Esophagus (tissue), 2 donors: ENCODE results near the gene ANKRD10. TPM values are rescaled to one million over a fixed set of nuclear protein-coding genes. Genes with fewer than 3 reads are reported as not detected.
"Not testable (repeated sequence)": the region's sequence is repeated elsewhere in the genome, so short reads cannot be mapped to it uniquely, and the experiment has no call there.

ENCODE experiments used
- H3K27ac ChIP-seq, 2 donors: one replicate each; pipeline ENCODE4 v1.5.1; 2013; ENCODE audit warnings: low read depth in 2 of 2, mild to moderate bottlenecking in 2 of 2, inconsistent platforms in 1 of 2, low read length in 1 of 2, moderate library complexity in 1 of 2
- H3K27me3 ChIP-seq, 2 donors: one replicate each; pipeline ENCODE4 v1.6.1; 2013; ENCODE audit warnings: low read length in 2 of 2, control low read depth in 1 of 2, mild to moderate bottlenecking in 1 of 2; ENCODE audit not compliant: insufficient read depth in 2 of 2, control insufficient read depth in 1 of 2
- H3K36me3 ChIP-seq, 2 donors: one replicate each; pipeline ENCODE4 v1.6.1; 2013; ENCODE audit warnings: low read length in 1 of 2; ENCODE audit not compliant: control insufficient read depth in 2 of 2, insufficient read depth in 2 of 2
- H3K4me1 ChIP-seq, 2 donors: one replicate each; pipeline ENCODE4 v1.6.1; 2013; ENCODE audit warnings: low read length in 1 of 2; ENCODE audit not compliant: control insufficient read depth in 2 of 2, insufficient read depth in 2 of 2
- H3K4me3 ChIP-seq, 2 donors: one replicate each; pipeline ENCODE4 v1.5.1; 2013; ENCODE audit warnings: low read length in 2 of 2, mild to moderate bottlenecking in 2 of 2, low read depth in 1 of 2, moderate library complexity in 1 of 2
- H3K9me3 ChIP-seq, 2 donors: one replicate each; pipeline ENCODE4 v1.6.1; 2013; ENCODE audit warnings: mild to moderate bottlenecking in 2 of 2, low read depth in 1 of 2, low read length in 1 of 2, moderate library complexity in 1 of 2; ENCODE audit not compliant: control insufficient read depth in 2 of 2, insufficient read depth in 1 of 2
- WGBS, 2 donors: extraction: QIAGEN DNeasy Blood & Tissue Kit; methylation state at CpG; one replicate each; pipeline ENCODE4 v1.1.7; 2013; 5-methylcytosine and 5-hydroxymethylcytosine counted together
- polyA plus RNA-seq, 2 donors: library from polyadenylated mRNA; stranded (reverse); fragments of 200-250 nt; gene quantifications; one replicate each; pipeline ENCODE4 v1.2.3, GENCODE V29; 2013
- donor health status: healthy with polysubstance abuse.
- donor health status: Bipolar disorder and iron deficiency.

The ANKRD10 gene
- polyA plus RNA-seq: 10 to 100 TPM; 19.7 to 34.4 TPM

GRCh38 chr13:110915057-110915873, at the start of gene ANKRD10:
Gene ANKRD10, minus strand, starts transcription at chr13:110915069. Its CDS starts 135 bp downstream, at chr13:110914934.
- Histone ChIP-seq H3K36me3 (peaks cover 0 to 2% of the 10 kb centered on the region in 2 donors), H3K4me1 (peaks cover 2 to 3% of the 10 kb centered on the region in 2 donors), H3K27ac (peak within 1 kb of the TSS; percentile 95 to 97), H3K27me3 (no peaks in the 10 kb centered on the region), H3K9me3 (no peaks in the 10 kb centered on the region), H3K4me3 (peak within 1 kb of the TSS; percentile 88 to 93)
- 1% methylated on average over 66 to 81 of the region's 81 CpGs for WGBS, 2 donors

GRCh38 chr13:110964229-110965037, 49.6 kb upstream of the ANKRD10 start:
- no peaks in the 10 kb centered on the region for H3K36me3 ChIP-seq
- no peak overlapping the region for H3K27ac ChIP-seq
- no peaks in the 10 kb centered on the region for H3K27me3 ChIP-seq
- no peak overlapping the region for H3K4me3 ChIP-seq
- H3K4me1 ChIP-seq: peaks cover 0 to 3% of the 10 kb centered on the region in 2 donors
- WGBS, 2 donors: 66 to 68% methylated on average over 6 of the region's 6 CpGs
- H3K9me3 ChIP-seq: peaks cover 0 to 8% of the 10 kb centered on the region in 2 donors

- Histone ChIP-seq H3K4me3 (no peak overlapping the region), H3K4me1 (peaks cover 0 to 3% of the 10 kb centered on the region in 2 donors), H3K9me3 (peaks cover 0 to 8% of the 10 kb centered on the region in 2 donors), H3K27me3 (no peaks in the 10 kb centered on the region), H3K36me3 (no peaks in the 10 kb centered on the region), H3K27ac (no peak overlapping the region)
- 84 to 86% methylated on average over 3 of the region's 3 CpGs for WGBS, 2 donors
These were observed 48.7 kb upstream of the ANKRD10 start for GRCh38 chr13:110963554-110963970.

GRCh38 chr13:110961959-110962358, 47.1 kb upstream of the ANKRD10 start:
- Histone ChIP-seq H3K4me3 (no peak overlapping the region), H3K9me3 (peaks cover 0 to 8% of the 10 kb centered on the region in 2 donors), H3K27me3 (no peaks in the 10 kb centered on the region), H3K36me3 (no peaks in the 10 kb centered on the region), H3K4me1 (peaks cover 0 to 3% of the 10 kb centered on the region in 2 donors), H3K27ac (no peak overlapping the region)
- WGBS, 2 donors: 90 to 93% methylated on average over 1 of the region's 1 CpG

GRCh38 chr13:110960204-110960603, 45.3 kb upstream of the ANKRD10 start:
- 85 to 87% methylated on average over 2 of the region's 2 CpGs for WGBS, 2 donors
- peaks cover 0 to 4% of the 10 kb centered on the region in 2 donors for H3K9me3 ChIP-seq

GRCh38 chr13:110957931-110958330, 43.1 kb upstream of the ANKRD10 start:
- Histone ChIP-seq H3K27ac (no peak overlapping the region), H3K27me3 (no peaks in the 10 kb centered on the region), H3K36me3 (no peaks in the 10 kb centered on the region), H3K4me1 (no peaks in the 10 kb centered on the region), H3K9me3 (no peaks in the 10 kb centered on the region), H3K4me3 (no peak overlapping the region)
- 92 to 95% methylated on average over 6 of the region's 6 CpGs for WGBS, 2 donors

More at GRCh38 chr13:110960204-110960603, 45.3 kb upstream of the ANKRD10 start:
- no peaks in the 10 kb centered on the region for H3K27me3 ChIP-seq
- peaks cover 0 to 3% of the 10 kb centered on the region in 2 donors for H3K4me1 ChIP-seq
- no peaks in the 10 kb centered on the region for H3K36me3 ChIP-seq
- no peak overlapping the region for H3K27ac ChIP-seq
- no peak overlapping the region for H3K4me3 ChIP-seq

- H3K27me3 ChIP-seq: no peaks in the 10 kb centered on the region
- H3K27ac ChIP-seq: no peak overlapping the region
- 76 to 81% methylated on average over 10 of the region's 10 CpGs for WGBS, 2 donors
- H3K4me3 ChIP-seq: no peak overlapping the region
- H3K9me3 ChIP-seq: no peaks in the 10 kb centered on the region
- no peaks in the 10 kb centered on the region for H3K4me1 ChIP-seq
- H3K36me3 ChIP-seq: no peaks in the 10 kb centered on the region
These were observed 42.5 kb upstream of the ANKRD10 start for GRCh38 chr13:110957181-110957884.

GRCh38 chr13:110956216-110956615, 41.3 kb upstream of the ANKRD10 start:
- not testable (repeated sequence) for H3K4me1 ChIP-seq, H3K27me3 ChIP-seq, H3K36me3 ChIP-seq, H3K4me3 ChIP-seq, H3K9me3 ChIP-seq, H3K27ac ChIP-seq
- WGBS, 2 donors: 89 to 91% methylated on average over 10 to 11 of the region's 12 CpGs

- H3K4me3 ChIP-seq, H3K4me1 ChIP-seq, H3K9me3 ChIP-seq, H3K27me3 ChIP-seq, H3K36me3 ChIP-seq: not testable (repeated sequence)
- H3K27ac ChIP-seq: peak overlapping the region in 1 of 2 donors; percentile 22
- WGBS, 2 donors: 67 to 85% methylated on average over 3 to 7 of the region's 7 CpGs
These were observed 40.7 kb upstream of the ANKRD10 start for GRCh38 chr13:110955608-110956007.
